GM12873 (cell line): ENCODE measurements around the gene RTL3.

Experiments
- TF ChIP-seq, protein P1 (sequence below): IDR thresholded peaks from 2 replicates; pipeline ENCODE4 v1.5.1; 2012; ENCODE audit warnings: low read depth, mild to moderate bottlenecking, moderate library complexity, low read length, control low read depth; ENCODE audit not compliant: insufficient read depth; ENCODE audit errors: missing control alignments

Gene RTL3

DNA sequence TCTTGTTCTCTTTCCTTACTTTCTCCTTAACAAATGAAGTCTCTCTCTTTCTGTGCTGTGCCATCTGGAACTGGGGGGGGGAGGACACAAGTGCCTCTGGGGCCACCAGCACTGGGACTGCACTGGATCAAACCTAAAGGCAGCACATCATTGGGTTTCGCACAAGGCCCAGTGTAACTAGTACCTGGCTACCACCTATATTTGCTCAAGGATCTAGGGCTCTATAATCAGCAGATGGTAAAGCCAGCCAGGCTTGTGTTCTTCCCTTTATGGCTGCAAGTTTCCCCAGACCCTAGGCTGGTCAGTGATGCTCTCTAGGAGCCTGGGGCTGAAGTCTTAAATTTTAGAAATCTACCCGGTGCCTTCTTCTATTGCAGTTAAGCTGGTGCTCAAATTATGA, 40.1 kb downstream of the RTL3 start:
- TF ChIP-seq, protein P1, sequence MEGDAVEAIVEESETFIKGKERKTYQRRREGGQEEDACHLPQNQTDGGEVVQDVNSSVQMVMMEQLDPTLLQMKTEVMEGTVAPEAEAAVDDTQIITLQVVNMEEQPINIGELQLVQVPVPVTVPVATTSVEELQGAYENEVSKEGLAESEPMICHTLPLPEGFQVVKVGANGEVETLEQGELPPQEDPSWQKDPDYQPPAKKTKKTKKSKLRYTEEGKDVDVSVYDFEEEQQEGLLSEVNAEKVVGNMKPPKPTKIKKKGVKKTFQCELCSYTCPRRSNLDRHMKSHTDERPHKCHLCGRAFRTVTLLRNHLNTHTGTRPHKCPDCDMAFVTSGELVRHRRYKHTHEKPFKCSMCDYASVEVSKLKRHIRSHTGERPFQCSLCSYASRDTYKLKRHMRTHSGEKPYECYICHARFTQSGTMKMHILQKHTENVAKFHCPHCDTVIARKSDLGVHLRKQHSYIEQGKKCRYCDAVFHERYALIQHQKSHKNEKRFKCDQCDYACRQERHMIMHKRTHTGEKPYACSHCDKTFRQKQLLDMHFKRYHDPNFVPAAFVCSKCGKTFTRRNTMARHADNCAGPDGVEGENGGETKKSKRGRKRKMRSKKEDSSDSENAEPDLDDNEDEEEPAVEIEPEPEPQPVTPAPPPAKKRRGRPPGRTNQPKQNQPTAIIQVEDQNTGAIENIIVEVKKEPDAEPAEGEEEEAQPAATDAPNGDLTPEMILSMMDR: no peak

GRCh38 chrX:78614264-78614663, 44.9 kb downstream of the RTL3 start:
- TF ChIP-seq, protein P1: no peak
